ENCODE data around the gene WDR83. TPM values are rescaled to one million over a fixed set of nuclear protein-coding genes. Genes with fewer than 3 reads are reported as not detected.
"Not testable (repeated sequence)": the region's sequence is repeated elsewhere in the genome, so short reads cannot be mapped to it uniquely, and the experiment has no call there.

Gene WDR83
- total and polyA plus RNA-seq, 2 of the 4 experiments (the other 2 are of a cell fraction): 5.9 to 8.9 TPM

GRCh38 chr19:12621253-12622024, 45.2 kb upstream of the WDR83 start:
- Histone ChIP-seq H3K79me1 (ENCODE audit: low read depth in 1 of 2, low read length in 2 of 2) (peaks cover 5 to 21% of the 10 kb centered on the region in 2 experiments), H3K9me3 (ENCODE audit: control insufficient read depth, insufficient read depth, low read length) (peaks cover 22% of the 10 kb centered on the region), H4K20me1 (ENCODE audit: insufficient read depth, low read length) (peaks cover 31% of the 10 kb centered on the region), H3K36me3 (ENCODE audit: control insufficient read depth, insufficient read depth, low read length) (peaks cover 36% of the 10 kb centered on the region)
- H3K9me1 ChIP-seq (ENCODE audit: insufficient read depth, low read length); H3K4ac ChIP-seq (ENCODE audit: low read depth, low read length); H3K4me1 ChIP-seq (ENCODE audit: control insufficient read depth, insufficient read depth, low read length); H2AK9ac ChIP-seq (replicated peaks; ENCODE audit: low read depth, low read length, poor library complexity); H3K27me3 ChIP-seq (ENCODE audit: control insufficient read depth, insufficient read depth, low read length); H3K23ac ChIP-seq (ENCODE audit: low read depth, low read length); H4K91ac ChIP-seq (ENCODE audit: insufficient read depth, low read depth, low read length); H3K14ac ChIP-seq (replicated peaks; ENCODE audit: low read depth, low read length); H3K27ac ChIP-seq (ENCODE audit: insufficient read depth, low read length); H2BK5ac ChIP-seq (ENCODE audit: low read depth, low read length, poor library complexity, severe bottlenecking); H3K9ac ChIP-seq (ENCODE audit: low read depth, low read length); DNase-seq; H3K4me3 ChIP-seq (ENCODE audit: insufficient read depth, low read depth, low read length); POLR2A ChIA-PET (ENCODE audit: unreplicated experiment); H4K8ac ChIP-seq (ENCODE audit: low read depth in 2 of 2, low read length in 2 of 2); intact Hi-C loops (cut with micrococcal nuclease); H2AFZ ChIP-seq (replicated peaks; ENCODE audit: low read length, poor library complexity); H2BK15ac ChIP-seq (ENCODE audit: low read depth, low read length); dilution Hi-C loops (cut with HindIII; ENCODE audit: low sequenced_read_pairs, unreplicated experiment); ATAC-seq (ENCODE audit: low read depth); in situ Hi-C loops (cut with MboI; ENCODE audit: low sequenced_read_pairs); H3K56ac ChIP-seq (ENCODE audit: extremely low read depth, insufficient read depth, low read length); H4K5ac ChIP-seq (ENCODE audit: low read depth, low read length); H2BK120ac ChIP-seq (ENCODE audit: low read depth, low read length); H3K18ac ChIP-seq (ENCODE audit: low read depth, low read length); CTCF ChIA-PET; BruUV-seq (replicated peaks); H3K4me2 ChIP-seq (ENCODE audit: low read depth, low read length); H2BK20ac ChIP-seq (ENCODE audit: low read depth, low read length); H2AK5ac ChIP-seq (ENCODE audit: low read depth, low read length): not testable (repeated sequence)
- WGBS, 2 experiments (ENCODE audit: extremely low coverage in 2 of 2, insufficient read length in 1 of 2): 80% methylated on average over 1 of the region's 26 CpGs; no CpG with 5 or more reads in 1 of the 2 experiments
